Endothelial cell of umbilical vein (primary cell): ENCODE measurements around the gene KLHL35.

Source experiments
- EZH2 ChIP-seq: IDR thresholded peaks from 2 replicates; pipeline ENCODE4 v1.6.1; 2012; ENCODE audit warnings: borderline replicate concordance, low read depth, mild to moderate bottlenecking, moderate library complexity, low read length, inconsistent platforms; ENCODE audit not compliant: severe bottlenecking
- FOS ChIP-seq: IDR thresholded peaks from 2 replicates; pipeline ENCODE4 v1.6.1; 2011; ENCODE audit warnings: mild to moderate bottlenecking, low read length, moderate library complexity, borderline replicate concordance; ENCODE audit not compliant: insufficient read depth
- POLR2A ChIP-seq: IDR thresholded peaks from 2 replicates; pipeline ENCODE4 v1.6.1; 2012; ENCODE audit warnings: low read depth, mild to moderate bottlenecking, control low read depth, low read length
- POLR2AphosphoS5 ChIP-seq: IDR thresholded peaks from 2 replicates; pipeline ENCODE4 v1.6.1; 2012; ENCODE audit warnings: low read depth, mild to moderate bottlenecking, control low read depth, low read length, moderate library complexity; ENCODE audit not compliant: insufficient read depth
- TF ChIP-seq, protein P1 (sequence below), 2 donors: IDR thresholded peaks; 1 replicate in 1 of 2; 2 replicates in 1 of 2; pipeline ENCODE4 v1.5.1; 2011; ENCODE audit warnings: low read length in 2 of 2, mild to moderate bottlenecking in 2 of 2, moderate library complexity in 2 of 2, control low read depth in 1 of 2, inconsistent platforms in 1 of 2, low read depth in 1 of 2; ENCODE audit not compliant: insufficient read depth in 1 of 2; ENCODE audit errors: extremely low read depth in 1 of 2

- TF ChIP-seq POLR2A (no peak), EZH2 (no peak), POLR2AphosphoS5 (no peak), FOS (no peak)
- TF ChIP-seq, protein P1, sequence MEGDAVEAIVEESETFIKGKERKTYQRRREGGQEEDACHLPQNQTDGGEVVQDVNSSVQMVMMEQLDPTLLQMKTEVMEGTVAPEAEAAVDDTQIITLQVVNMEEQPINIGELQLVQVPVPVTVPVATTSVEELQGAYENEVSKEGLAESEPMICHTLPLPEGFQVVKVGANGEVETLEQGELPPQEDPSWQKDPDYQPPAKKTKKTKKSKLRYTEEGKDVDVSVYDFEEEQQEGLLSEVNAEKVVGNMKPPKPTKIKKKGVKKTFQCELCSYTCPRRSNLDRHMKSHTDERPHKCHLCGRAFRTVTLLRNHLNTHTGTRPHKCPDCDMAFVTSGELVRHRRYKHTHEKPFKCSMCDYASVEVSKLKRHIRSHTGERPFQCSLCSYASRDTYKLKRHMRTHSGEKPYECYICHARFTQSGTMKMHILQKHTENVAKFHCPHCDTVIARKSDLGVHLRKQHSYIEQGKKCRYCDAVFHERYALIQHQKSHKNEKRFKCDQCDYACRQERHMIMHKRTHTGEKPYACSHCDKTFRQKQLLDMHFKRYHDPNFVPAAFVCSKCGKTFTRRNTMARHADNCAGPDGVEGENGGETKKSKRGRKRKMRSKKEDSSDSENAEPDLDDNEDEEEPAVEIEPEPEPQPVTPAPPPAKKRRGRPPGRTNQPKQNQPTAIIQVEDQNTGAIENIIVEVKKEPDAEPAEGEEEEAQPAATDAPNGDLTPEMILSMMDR (IDR thresholded peaks at IDR 0.05; ENCODE audit: extremely low read depth in 1 of 2, insufficient read depth in 1 of 2, low read depth in 1 of 2, low read length in 2 of 2): no peak
Observed at GRCh38 chr11:75439495-75440120, 6.6 kb upstream of the KLHL35 start.
